GM06990 (cell line): ENCODE measurements around the gene UST.
A peak's percentile ranks its signal among the peaks of the same experiment; 100 is the strongest.

Source experiments
- DNase-seq: peaks from one replicate; pipeline ENCODE4 v3.0.0-alpha.2; 2011; ENCODE audit not compliant: insufficient read length; ENCODE audit errors: extremely low read depth
- H3K27me3 ChIP-seq: replicated peaks from 2 replicates; pipeline ENCODE4 v1.6.0; 2011; ENCODE audit warnings: low read length; ENCODE audit not compliant: control insufficient read depth, insufficient read depth
- H3K36me3 ChIP-seq: 2 replicates; pipeline ENCODE4 v1.5.1; 2011; ENCODE audit warnings: low read length; ENCODE audit not compliant: control insufficient read depth, insufficient read depth
- H3K4me3 ChIP-seq: replicated peaks from 2 replicates; pipeline ENCODE4 v1.5.1; 2011; ENCODE audit warnings: low read depth, mild to moderate bottlenecking, control low read depth, low read length
- CTCF ChIP-seq: IDR thresholded peaks from 2 replicates; pipeline ENCODE4 v1.5.1; 2011; ENCODE audit warnings: low read length, control low read depth, mild to moderate bottlenecking, inconsistent platforms; ENCODE audit not compliant: insufficient read depth, poor library complexity, severe bottlenecking

Gene UST

DNA sequence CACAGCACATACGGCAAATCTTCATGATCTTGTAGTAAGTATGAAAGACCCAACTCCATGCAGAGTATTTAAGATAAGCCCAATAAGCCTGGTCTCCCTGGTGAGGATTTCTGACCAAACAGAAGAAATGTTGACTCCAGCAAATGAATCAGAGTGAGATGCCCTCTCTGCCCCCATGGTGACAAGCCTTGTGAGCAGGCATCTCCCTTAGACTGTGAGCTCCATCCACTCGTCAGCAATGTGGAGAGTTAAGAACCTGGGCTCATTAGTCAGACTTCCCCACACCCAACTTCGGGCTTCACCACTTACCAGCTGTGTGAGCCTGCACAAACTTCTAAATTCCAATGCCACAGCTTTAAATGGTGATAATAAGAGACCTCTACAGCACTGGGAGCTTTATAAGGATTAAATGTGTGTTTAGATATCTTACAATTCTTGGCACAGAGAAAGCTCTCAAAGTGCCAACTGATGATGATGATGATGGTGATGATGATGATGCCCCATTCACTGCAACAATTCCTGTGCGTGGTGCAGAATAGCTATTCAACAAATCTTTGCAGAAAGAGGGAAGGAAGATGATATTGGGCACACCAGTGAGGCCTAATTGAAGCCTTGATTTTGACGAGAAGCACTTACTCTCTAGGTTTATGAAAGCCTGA lies 317.3 kb downstream of the UST start:
- Histone ChIP-seq H3K4me3 (no peak overlapping the region), H3K36me3 (no peaks in the 10 kb centered on the region), H3K27me3 (no peaks in the 10 kb centered on the region)
- no peak for TF ChIP-seq CTCF
- DNase-seq, result no peak

GRCh38 chr6:149064660-149065015 lies 317.8 kb downstream of the UST start:
- Histone ChIP-seq H3K36me3 (no peaks in the 10 kb centered on the region), H3K4me3 (no peak overlapping the region), H3K27me3 (no peaks in the 10 kb centered on the region)
- no peak for DNase-seq
- no peak for TF ChIP-seq CTCF

DNA sequence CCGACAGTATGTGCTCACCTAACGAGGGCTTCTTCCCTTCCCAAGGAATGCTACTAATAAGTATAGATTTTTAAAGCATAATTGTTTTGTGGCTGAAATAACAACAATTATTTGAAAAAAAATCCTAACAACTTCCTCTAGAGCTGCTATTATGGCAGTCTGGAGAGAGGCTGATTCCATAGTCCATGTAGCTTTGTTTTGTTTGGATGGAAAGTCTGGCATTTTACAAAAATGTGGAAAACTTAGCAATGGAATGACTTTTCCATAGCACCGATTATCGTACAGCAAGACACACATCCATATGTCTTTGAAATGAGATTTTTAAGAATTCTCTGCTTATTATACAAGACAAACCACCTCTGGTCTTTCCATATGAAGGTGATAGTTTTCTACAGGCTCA lies 318.3 kb downstream of the UST start:
- H3K4me3 ChIP-seq, result no peak overlapping the region
- TF ChIP-seq CTCF, result no peak
- H3K36me3 ChIP-seq, result no peaks in the 10 kb centered on the region
- DNase-seq, result no peak
- H3K27me3 ChIP-seq, result no peaks in the 10 kb centered on the region

- no peaks in the 10 kb centered on the region for H3K36me3 ChIP-seq
- no peaks in the 10 kb centered on the region for H3K27me3 ChIP-seq
- H3K4me3 ChIP-seq, result no peak overlapping the region
- TF ChIP-seq CTCF, result no peak
- DNase-seq, result peak; percentile 61
Measured at GRCh38 chr6:149065658-149066556, 319.1 kb downstream of the UST start.

GRCh38 chr6:149071997-149072396 lies 325.2 kb downstream of the UST start:
- Histone ChIP-seq H3K36me3 (no peaks in the 10 kb centered on the region), H3K4me3 (no peak overlapping the region), H3K27me3 (no peaks in the 10 kb centered on the region)
- no peak for DNase-seq
- TF ChIP-seq CTCF, result no peak
